NCI-H1694 treated with DMSO at 0.1 percent for 48 hours (cell line): ENCODE results near the gene CMTM5.
"Not testable (repeated sequence)": the region's sequence is repeated elsewhere in the genome, so short reads cannot be mapped to it uniquely, and the experiment has no call there.

ENCODE experiments used
- DNase-seq: peaks from one replicate; lab custom pipeline; 2025; lab: John Stamatoyannopoulos, UW

CMTM5 gene

GRCh38 chr14:23414906-23415820 lies 38.3 kb downstream of the CMTM5 start:
- no peak for DNase-seq

- DNase-seq, result no peak
Observed at GRCh38 chr14:23415821-23416778, 39.3 kb downstream of the CMTM5 start.

- DNase-seq, result no peak
Observed at GRCh38 chr14:23416801-23417200, 40.0 kb downstream of the CMTM5 start.

GRCh38 chr14:23417269-23417668 lies 40.4 kb downstream of the CMTM5 start:
- not testable (repeated sequence) for DNase-seq

GRCh38 chr14:23418021-23418420 lies 41.2 kb downstream of the CMTM5 start:
- no peak for DNase-seq

- not testable (repeated sequence) for DNase-seq
Observed at GRCh38 chr14:23419646-23420045, 42.8 kb downstream of the CMTM5 start.

GRCh38 chr14:23421594-23421993 lies 44.7 kb downstream of the CMTM5 start:
- no peak for DNase-seq

GRCh38 chr14:23423657-23424056 lies 46.8 kb downstream of the CMTM5 start:
- no peak for DNase-seq

- no peak for DNase-seq
Observed at GRCh38 chr14:23425169-23425568, 48.3 kb downstream of the CMTM5 start.

- not testable (repeated sequence) for DNase-seq
Observed at GRCh38 chr14:23425798-23426197, 49.0 kb downstream of the CMTM5 start.

GRCh38 chr14:23428686-23429495 lies 52.0 kb downstream of the CMTM5 start:
- DNase-seq, result no peak
